Stimulated activated CD4-positive, alpha-beta T cell treated with anti-CD3 and anti-CD28 coated beads, TNF-alpha, amount 100 ng/mL, for 1 hour (primary cell): Measurements from ENCODE around the gene GPC1.

Experiments used
- DNase-seq, 3 donors: peaks; one replicate each; pipeline ENCODE4 v3.0.0-alpha.2; 2020; ENCODE audit warnings: low read depth in 3 of 3, low spot score in 1 of 3

GPC1 gene

GRCh38 chr2:240454106-240454901 is 18.8 kb downstream of the GPC1 start:
- DNase-seq: no peak

- DNase-seq: no peak
Measured at GRCh38 chr2:240455272-240455646, 19.8 kb downstream of the GPC1 start.

- no peak for DNase-seq
Measured at GRCh38 chr2:240455647-240456446, 20.4 kb downstream of the GPC1 start.

GRCh38 chr2:240456447-240457222 is 21.2 kb downstream of the GPC1 start:
- no peak for DNase-seq

- no peak for DNase-seq
Measured at GRCh38 chr2:240457223-240458043, 22.0 kb downstream of the GPC1 start.

- DNase-seq: no peak
Measured at GRCh38 chr2:240458044-240458899, 22.8 kb downstream of the GPC1 start.

GRCh38 chr2:240458900-240459391 is 23.5 kb downstream of the GPC1 start:
- DNase-seq: no peak

GRCh38 chr2:240459401-240460252 is 24.2 kb downstream of the GPC1 start:
- no peak for DNase-seq

- DNase-seq: no peak
Measured at GRCh38 chr2:240460253-240460711, 24.8 kb downstream of the GPC1 start.

- no peak for DNase-seq
Measured at GRCh38 chr2:240460781-240461431, 25.4 kb downstream of the GPC1 start.

- DNase-seq: no peak
Measured at GRCh38 chr2:240461471-240462072, 26.1 kb downstream of the GPC1 start.

GRCh38 chr2:240462073-240462706 is 26.7 kb downstream of the GPC1 start:
- no peak for DNase-seq

GRCh38 chr2:240462707-240463273 is 27.3 kb downstream of the GPC1 start:
- DNase-seq: no peak

- DNase-seq: no peak
Measured at GRCh38 chr2:240463274-240463865, 27.9 kb downstream of the GPC1 start.

GRCh38 chr2:240463866-240464481 is 28.5 kb downstream of the GPC1 start:
- DNase-seq: no peak
